Measurements from ENCODE around the gene SSBP3.

- TF ChIP-seq SUZ12 (IDR thresholded peaks at IDR 0.05; ENCODE audit: extremely low read depth, insufficient read depth, insufficient read length) = no peak
- TF ChIP-seq ZNF274 (IDR thresholded peaks at IDR 0.05; ENCODE audit: low read depth, low read length) = no peak
- no peak for TF ChIP-seq YY1 (IDR thresholded peaks at IDR 0.05; ENCODE audit: insufficient read depth, insufficient read length)
These were observed 137.4 kb downstream of the SSBP3 start for GRCh38 chr1:54268762-54269297.
